WTC11 (cell line): ENCODE data around the gene RTCB. TPM values are rescaled to one million over a fixed set of nuclear protein-coding genes. Genes with fewer than 3 reads are reported as not detected.

Experiments used
- ATAC-seq: fragments of 200-7000 bp; cut with Tn5 transposase; 2 replicates; pipeline ENCODE4 v1.10.0; 2021; ENCODE audit warnings: mild to moderate bottlenecking, moderate library complexity
- CTCF ChIA-PET: fragments of 300-600 bp; sonication (Branson Sonifier 250); formaldehyde crosslinking; loops from one replicate; lab custom pipeline; 2021; ENCODE audit warnings: antibody characterized with exemption; lab: Charles Lee
- POLR2A ChIA-PET: fragments of 350-600 bp; sonication (Branson Sonifier 250); formaldehyde crosslinking; loops from one replicate; lab custom pipeline; 2021; ENCODE audit warnings: antibody characterized with exemption; lab: Charles Lee
- DNase-seq: peaks from one replicate; pipeline ENCODE4 v3.0.0; 2021; ENCODE audit warnings: low spot score
- H3K27ac Mint-ChIP-seq: 2 replicates; pipeline ENCODE4 v1.8.0; 2021; ENCODE audit warnings: mixed read lengths
- H3K27me3 Mint-ChIP-seq: 2 replicates; pipeline ENCODE4 v1.8.0; 2021; ENCODE audit warnings: low read depth, mild to moderate bottlenecking, moderate library complexity, mixed read lengths
- H3K36me3 Mint-ChIP-seq: 2 replicates; pipeline ENCODE4 v1.8.0; 2021; ENCODE audit warnings: mixed read lengths
- H3K4me1 Mint-ChIP-seq: 2 replicates; pipeline ENCODE4 v1.8.0; 2022; ENCODE audit warnings: mixed read lengths
- H3K4me3 Mint-ChIP-seq: 2 replicates; pipeline ENCODE4 v1.8.0; 2021; ENCODE audit warnings: mild to moderate bottlenecking, moderate library complexity, mixed read lengths
- H3K9me3 Mint-ChIP-seq: 2 replicates; pipeline ENCODE4 v1.8.0; 2021; ENCODE audit warnings: mixed read lengths
- ETV6 ChIP-seq: sonication (generic); formaldehyde crosslinking; IDR thresholded peaks from 2 replicates; pipeline ENCODE4 v1.8.1; 2022; ENCODE audit warnings: mild to moderate bottlenecking, missing genetic modification reagents
- FOXP1 ChIP-seq: sonication (generic); formaldehyde crosslinking; IDR thresholded peaks from 2 replicates; pipeline ENCODE4 v1.8.0; 2022; ENCODE audit warnings: missing genetic modification reagents, mild to moderate bottlenecking, moderate library complexity, borderline replicate concordance
- IRF2 ChIP-seq: sonication (generic); formaldehyde crosslinking; IDR thresholded peaks from 2 replicates; pipeline ENCODE4 v1.8.0; 2022; ENCODE audit warnings: low read depth, missing genetic modification reagents, borderline replicate concordance
- MXD4 ChIP-seq: fragments of 250-450 bp; sonication (Bioruptor Pico); IDR thresholded peaks from 2 replicates; pipeline ENCODE4 v1.8.0; 2021; ENCODE audit warnings: mild to moderate bottlenecking, moderate library complexity, borderline replicate concordance
- NR2C2 ChIP-seq: sonication (generic); formaldehyde crosslinking; IDR thresholded peaks from 2 replicates; pipeline ENCODE4 v1.8.0; 2022; ENCODE audit warnings: mild to moderate bottlenecking, missing genetic modification reagents
- SP1 ChIP-seq: sonication (generic); formaldehyde crosslinking; conservative IDR thresholded peaks from 2 replicates; pipeline ENCODE4 v1.8.1; 2022; ENCODE audit warnings: missing genetic modification reagents
- ZNF138 ChIP-seq: sonication (generic); formaldehyde crosslinking; conservative IDR thresholded peaks from 2 replicates; pipeline ENCODE4 v1.8.1; 2022; ENCODE audit warnings: mild to moderate bottlenecking, moderate library complexity, missing genetic modification reagents
- ZNF317 ChIP-seq: sonication (generic); formaldehyde crosslinking; IDR thresholded peaks from 2 replicates; pipeline ENCODE4 v1.8.1; 2023; ENCODE audit warnings: low read depth, mild to moderate bottlenecking, moderate library complexity, missing genetic modification reagents, borderline replicate concordance
- ZNF396 ChIP-seq: fragments of 250-450 bp; sonication (Bioruptor Pico); IDR thresholded peaks from 2 replicates; pipeline ENCODE4 v1.8.0; 2021; ENCODE audit warnings: mild to moderate bottlenecking, moderate library complexity, borderline replicate concordance
- ZNF423 ChIP-seq: fragments of 250-450 bp; sonication (Bioruptor Pico); IDR thresholded peaks from 2 replicates; pipeline ENCODE4 v2.1.2; 2022; ENCODE audit warnings: mild to moderate bottlenecking, moderate library complexity
- total RNA-seq: library from RNA; stranded (reverse); gene quantifications from 3 replicates; pipeline ENCODE4 v1.2.3, GENCODE V29; 2021
- TF ChIP-seq, protein P1 (sequence below): fragments of 200-600 bp; IDR thresholded peaks from 2 replicates; pipeline ENCODE4 v1.8.0; 2022; ENCODE audit warnings: antibody characterized with exemption
- TF ChIP-seq, protein P2 (sequence below): sonication (generic); formaldehyde crosslinking; IDR thresholded peaks from 2 replicates; pipeline ENCODE4 v1.8.1; 2023; ENCODE audit warnings: mild to moderate bottlenecking, missing genetic modification reagents, borderline replicate concordance
- TF ChIP-seq, protein P3 (sequence below): sonication (generic); formaldehyde crosslinking; IDR thresholded peaks from 2 replicates; pipeline ENCODE4 v1.8.0; 2022; ENCODE audit warnings: missing genetic modification reagents
- TF ChIP-seq, protein P4 (sequence below): sonication (generic); formaldehyde crosslinking; IDR thresholded peaks from 2 replicates; pipeline ENCODE4 v1.8.1; 2023; ENCODE audit warnings: mild to moderate bottlenecking, missing genetic modification reagents
- TF ChIP-seq, protein P5 (sequence below): fragments of 250-450 bp; sonication (Bioruptor Pico); conservative IDR thresholded peaks from 2 replicates; pipeline ENCODE4 v1.9.0; 2021; ENCODE audit warnings: mild to moderate bottlenecking
- TF ChIP-seq, protein P6 (sequence below): fragments of 250-450 bp; sonication (Bioruptor Pico); IDR thresholded peaks from 2 replicates; pipeline ENCODE4 v1.9.0; 2021; ENCODE audit warnings: moderate library complexity, mild to moderate bottlenecking, inconsistent platforms, borderline replicate concordance
- TF ChIP-seq, protein P7 (sequence below): sonication (generic); formaldehyde crosslinking; conservative IDR thresholded peaks from 2 replicates; pipeline ENCODE4 v1.8.1; 2022; ENCODE audit warnings: mild to moderate bottlenecking, missing genetic modification reagents

The RTCB gene
- total RNA-seq, 1 experiment from 2014 or later: 106 TPM

DNA sequence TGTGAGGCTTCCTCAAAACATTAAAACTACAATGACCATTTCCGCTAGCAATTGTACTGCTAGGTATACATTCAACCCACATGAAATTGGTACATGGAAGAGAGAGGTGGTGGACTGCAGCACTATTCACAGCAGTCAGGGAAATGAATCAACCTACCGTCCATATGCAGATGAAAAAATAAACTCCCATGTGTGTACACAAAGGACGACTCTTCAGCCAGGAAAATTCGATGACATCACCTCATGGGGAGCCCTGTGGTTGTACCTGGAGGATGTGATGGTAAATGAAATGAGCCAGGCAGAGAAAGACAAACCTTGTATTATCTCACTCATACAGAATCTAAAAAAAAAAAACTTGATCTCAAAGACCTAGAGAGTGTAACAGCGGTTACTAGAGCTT is 31.1 kb downstream of the RTCB start:
- no peak for ATAC-seq
- Mint-ChIP-seq H3K36me3 (peaks cover 6% of the 10 kb centered on the region), H3K27ac (no peak overlapping the region), H3K27me3 (no peaks in the 10 kb centered on the region), H3K4me1 (peaks cover 5% of the 10 kb centered on the region), H3K9me3 (no peaks in the 10 kb centered on the region), H3K4me3 (no peak overlapping the region)
- DNase-seq: no peak
- CTCF ChIA-PET: no interaction called here
- TF ChIP-seq FOXP1 (CRISPR knock-in tag): no peak
- POLR2A ChIA-PET: no interaction called here

DNA sequence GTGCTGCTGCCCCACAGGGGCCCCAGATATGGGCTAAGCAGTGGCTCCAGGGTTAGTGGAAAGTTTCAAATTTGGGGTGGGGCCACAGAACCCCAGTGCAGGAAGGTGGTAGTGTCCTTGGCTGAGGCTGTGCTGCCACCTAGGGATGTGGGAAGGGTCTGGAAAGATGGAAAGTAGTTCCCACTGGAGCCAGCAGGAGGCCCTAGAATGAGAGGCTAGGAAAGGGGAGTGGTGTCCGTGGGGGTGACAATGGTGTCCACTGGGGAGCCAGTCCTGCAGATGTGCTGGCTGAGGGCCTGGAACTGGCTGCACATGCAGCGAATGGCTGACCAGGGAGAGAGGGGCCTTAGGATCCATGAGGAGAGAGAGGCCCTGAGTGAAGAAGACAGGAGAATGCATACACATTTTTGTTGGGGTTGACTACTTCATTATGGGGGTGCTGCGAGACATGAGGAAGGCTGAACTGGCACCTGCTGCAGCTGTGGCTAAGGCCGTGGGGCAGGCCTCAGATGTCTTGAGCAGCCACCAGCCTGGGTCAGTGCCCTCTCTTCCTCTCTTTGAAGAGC is 33.3 kb downstream of the RTCB start:
- no peaks in the 10 kb centered on the region for H3K27me3 Mint-ChIP-seq
- no peaks in the 10 kb centered on the region for H3K36me3 Mint-ChIP-seq
- H3K27ac Mint-ChIP-seq: no peak overlapping the region
- CTCF ChIA-PET: interaction anchor here (0.6 to 2.5 kb wide), 18 partner anchors 10 to 927 kb away, joined by 3 to 19 read pairs (median 3); partner anchors contain the start of gene RFPL2
- no peaks in the 10 kb centered on the region for H3K9me3 Mint-ChIP-seq
- H3K4me3 Mint-ChIP-seq: no peak overlapping the region
- 0 out of 2 replicates have a peak, but pooled peaks have one; percentile 33 for TF ChIP-seq ETV6
- TF ChIP-seq SP1 (CRISPR knock-in tag): peak; percentile 35; the same call in 1 of the 2 replicates
- TF ChIP-seq, protein P1, sequence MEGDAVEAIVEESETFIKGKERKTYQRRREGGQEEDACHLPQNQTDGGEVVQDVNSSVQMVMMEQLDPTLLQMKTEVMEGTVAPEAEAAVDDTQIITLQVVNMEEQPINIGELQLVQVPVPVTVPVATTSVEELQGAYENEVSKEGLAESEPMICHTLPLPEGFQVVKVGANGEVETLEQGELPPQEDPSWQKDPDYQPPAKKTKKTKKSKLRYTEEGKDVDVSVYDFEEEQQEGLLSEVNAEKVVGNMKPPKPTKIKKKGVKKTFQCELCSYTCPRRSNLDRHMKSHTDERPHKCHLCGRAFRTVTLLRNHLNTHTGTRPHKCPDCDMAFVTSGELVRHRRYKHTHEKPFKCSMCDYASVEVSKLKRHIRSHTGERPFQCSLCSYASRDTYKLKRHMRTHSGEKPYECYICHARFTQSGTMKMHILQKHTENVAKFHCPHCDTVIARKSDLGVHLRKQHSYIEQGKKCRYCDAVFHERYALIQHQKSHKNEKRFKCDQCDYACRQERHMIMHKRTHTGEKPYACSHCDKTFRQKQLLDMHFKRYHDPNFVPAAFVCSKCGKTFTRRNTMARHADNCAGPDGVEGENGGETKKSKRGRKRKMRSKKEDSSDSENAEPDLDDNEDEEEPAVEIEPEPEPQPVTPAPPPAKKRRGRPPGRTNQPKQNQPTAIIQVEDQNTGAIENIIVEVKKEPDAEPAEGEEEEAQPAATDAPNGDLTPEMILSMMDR: peak; percentile 68
- no peak for TF ChIP-seq MXD4 (CRISPR knock-in tag)
- ATAC-seq: peak; percentile 96
- peaks cover 5% of the 10 kb centered on the region for H3K4me1 Mint-ChIP-seq
- peak; percentile 82 for DNase-seq
- POLR2A ChIA-PET: no interaction called here

DNA sequence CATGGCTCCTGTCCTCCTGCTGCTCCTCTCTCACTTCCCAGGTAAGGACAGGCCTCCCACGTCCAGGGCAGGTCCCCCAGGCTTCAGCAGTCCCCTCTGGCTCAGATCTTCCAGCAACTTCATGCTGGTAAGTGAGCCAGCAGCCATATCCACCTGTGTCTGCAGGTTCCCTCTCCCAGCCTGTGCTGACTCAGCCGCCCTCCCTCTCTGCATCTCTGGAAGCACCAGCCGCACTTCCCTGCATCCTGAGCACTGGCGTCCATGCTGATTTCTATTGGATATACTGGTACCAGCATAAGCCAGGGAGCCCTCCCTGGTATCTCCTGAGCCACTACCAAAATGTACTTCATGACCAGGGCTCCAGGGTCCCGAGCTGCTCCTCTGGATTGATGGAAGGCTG is 35.4 kb downstream of the RTCB start:
- H3K4me3 Mint-ChIP-seq: no peak overlapping the region
- CTCF ChIA-PET: interaction anchor here (0.8 to 2.5 kb wide), 3 partner anchors 20 to 175 kb away, joined by 3 to 19 read pairs (median 3); no protein-coding TSS in a partner anchor
- no peak for ATAC-seq
- TF ChIP-seq ZNF423 (CRISPR knock-in tag): no peak
- TF ChIP-seq NR2C2 (CRISPR knock-in tag): no peak
- TF ChIP-seq, protein P2, sequence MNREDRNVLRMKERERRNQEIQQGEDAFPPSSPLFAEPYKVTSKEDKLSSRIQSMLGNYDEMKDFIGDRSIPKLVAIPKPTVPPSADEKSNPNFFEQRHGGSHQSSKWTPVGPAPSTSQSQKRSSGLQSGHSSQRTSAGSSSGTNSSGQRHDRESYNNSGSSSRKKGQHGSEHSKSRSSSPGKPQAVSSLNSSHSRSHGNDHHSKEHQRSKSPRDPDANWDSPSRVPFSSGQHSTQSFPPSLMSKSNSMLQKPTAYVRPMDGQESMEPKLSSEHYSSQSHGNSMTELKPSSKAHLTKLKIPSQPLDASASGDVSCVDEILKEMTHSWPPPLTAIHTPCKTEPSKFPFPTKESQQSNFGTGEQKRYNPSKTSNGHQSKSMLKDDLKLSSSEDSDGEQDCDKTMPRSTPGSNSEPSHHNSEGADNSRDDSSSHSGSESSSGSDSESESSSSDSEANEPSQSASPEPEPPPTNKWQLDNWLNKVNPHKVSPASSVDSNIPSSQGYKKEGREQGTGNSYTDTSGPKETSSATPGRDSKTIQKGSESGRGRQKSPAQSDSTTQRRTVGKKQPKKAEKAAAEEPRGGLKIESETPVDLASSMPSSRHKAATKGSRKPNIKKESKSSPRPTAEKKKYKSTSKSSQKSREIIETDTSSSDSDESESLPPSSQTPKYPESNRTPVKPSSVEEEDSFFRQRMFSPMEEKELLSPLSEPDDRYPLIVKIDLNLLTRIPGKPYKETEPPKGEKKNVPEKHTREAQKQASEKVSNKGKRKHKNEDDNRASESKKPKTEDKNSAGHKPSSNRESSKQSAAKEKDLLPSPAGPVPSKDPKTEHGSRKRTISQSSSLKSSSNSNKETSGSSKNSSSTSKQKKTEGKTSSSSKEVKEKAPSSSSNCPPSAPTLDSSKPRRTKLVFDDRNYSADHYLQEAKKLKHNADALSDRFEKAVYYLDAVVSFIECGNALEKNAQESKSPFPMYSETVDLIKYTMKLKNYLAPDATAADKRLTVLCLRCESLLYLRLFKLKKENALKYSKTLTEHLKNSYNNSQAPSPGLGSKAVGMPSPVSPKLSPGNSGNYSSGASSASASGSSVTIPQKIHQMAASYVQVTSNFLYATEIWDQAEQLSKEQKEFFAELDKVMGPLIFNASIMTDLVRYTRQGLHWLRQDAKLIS (CRISPR knock-in tag): no peak
- TF ChIP-seq ZNF317 (CRISPR knock-in tag): no peak
- TF ChIP-seq, protein P3, sequence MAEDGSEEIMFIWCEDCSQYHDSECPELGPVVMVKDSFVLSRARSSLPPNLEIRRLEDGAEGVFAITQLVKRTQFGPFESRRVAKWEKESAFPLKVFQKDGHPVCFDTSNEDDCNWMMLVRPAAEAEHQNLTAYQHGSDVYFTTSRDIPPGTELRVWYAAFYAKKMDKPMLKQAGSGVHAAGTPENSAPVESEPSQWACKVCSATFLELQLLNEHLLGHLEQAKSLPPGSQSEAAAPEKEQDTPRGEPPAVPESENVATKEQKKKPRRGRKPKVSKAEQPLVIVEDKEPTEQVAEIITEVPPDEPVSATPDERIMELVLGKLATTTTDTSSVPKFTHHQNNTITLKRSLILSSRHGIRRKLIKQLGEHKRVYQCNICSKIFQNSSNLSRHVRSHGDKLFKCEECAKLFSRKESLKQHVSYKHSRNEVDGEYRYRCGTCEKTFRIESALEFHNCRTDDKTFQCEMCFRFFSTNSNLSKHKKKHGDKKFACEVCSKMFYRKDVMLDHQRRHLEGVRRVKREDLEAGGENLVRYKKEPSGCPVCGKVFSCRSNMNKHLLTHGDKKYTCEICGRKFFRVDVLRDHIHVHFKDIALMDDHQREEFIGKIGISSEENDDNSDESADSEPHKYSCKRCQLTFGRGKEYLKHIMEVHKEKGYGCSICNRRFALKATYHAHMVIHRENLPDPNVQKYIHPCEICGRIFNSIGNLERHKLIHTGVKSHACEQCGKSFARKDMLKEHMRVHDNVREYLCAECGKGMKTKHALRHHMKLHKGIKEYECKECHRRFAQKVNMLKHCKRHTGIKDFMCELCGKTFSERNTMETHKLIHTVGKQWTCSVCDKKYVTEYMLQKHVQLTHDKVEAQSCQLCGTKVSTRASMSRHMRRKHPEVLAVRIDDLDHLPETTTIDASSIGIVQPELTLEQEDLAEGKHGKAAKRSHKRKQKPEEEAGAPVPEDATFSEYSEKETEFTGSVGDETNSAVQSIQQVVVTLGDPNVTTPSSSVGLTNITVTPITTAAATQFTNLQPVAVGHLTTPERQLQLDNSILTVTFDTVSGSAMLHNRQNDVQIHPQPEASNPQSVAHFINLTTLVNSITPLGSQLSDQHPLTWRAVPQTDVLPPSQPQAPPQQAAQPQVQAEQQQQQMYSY (CRISPR knock-in tag): no peak
- TF ChIP-seq ZNF138 (CRISPR knock-in tag): no peak
- TF ChIP-seq IRF2 (CRISPR knock-in tag): no peak
- TF ChIP-seq, protein P4, sequence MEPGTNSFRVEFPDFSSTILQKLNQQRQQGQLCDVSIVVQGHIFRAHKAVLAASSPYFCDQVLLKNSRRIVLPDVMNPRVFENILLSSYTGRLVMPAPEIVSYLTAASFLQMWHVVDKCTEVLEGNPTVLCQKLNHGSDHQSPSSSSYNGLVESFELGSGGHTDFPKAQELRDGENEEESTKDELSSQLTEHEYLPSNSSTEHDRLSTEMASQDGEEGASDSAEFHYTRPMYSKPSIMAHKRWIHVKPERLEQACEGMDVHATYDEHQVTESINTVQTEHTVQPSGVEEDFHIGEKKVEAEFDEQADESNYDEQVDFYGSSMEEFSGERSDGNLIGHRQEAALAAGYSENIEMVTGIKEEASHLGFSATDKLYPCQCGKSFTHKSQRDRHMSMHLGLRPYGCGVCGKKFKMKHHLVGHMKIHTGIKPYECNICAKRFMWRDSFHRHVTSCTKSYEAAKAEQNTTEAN (CRISPR knock-in tag): no peak
- TF ChIP-seq, protein P5, sequence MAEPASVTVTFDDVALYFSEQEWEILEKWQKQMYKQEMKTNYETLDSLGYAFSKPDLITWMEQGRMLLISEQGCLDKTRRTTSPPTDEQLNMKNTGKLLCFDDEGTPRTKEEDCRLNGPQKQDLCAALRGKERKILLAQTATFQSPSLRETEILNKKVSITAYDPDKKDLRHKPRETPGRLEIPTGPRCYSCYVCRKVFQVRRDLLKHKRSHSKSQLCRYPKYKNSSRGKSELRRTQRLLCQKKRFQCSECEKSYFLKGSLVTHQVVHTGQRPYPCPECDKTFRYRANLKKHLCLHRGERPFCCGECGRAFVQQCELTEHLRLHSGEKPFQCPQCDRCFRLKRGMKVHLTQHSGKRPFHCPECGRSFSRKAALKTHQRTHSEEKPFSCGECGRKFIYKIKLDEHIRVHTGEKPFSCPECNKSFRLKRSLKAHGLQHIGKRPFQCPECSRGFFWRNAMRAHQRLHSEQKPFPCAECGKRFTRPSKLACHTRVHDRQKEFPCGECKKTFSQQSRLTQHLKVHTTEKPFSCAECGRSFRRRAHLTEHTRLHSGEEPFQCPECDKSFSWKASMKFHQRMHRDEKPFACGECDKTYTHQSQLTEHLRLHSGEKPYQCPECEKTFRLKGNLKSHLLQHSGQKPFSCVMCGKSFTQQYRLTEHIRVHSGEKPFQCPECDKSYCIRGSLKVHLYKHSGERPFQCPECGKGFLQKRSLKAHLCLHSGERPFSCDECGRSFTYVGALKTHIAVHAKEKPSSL (CRISPR knock-in tag): no peak
- TF ChIP-seq, protein P6, sequence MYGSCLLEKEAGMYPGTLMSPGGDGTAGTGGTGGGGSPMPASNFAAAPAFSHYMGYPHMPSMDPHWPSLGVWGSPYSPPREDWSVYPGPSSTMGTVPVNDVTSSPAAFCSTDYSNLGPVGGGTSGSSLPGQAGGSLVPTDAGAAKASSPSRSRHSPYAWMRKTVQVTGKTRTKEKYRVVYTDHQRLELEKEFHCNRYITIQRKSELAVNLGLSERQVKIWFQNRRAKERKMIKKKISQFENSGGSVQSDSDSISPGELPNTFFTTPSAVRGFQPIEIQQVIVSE (CRISPR knock-in tag): no peak
- TF ChIP-seq, protein P7, sequence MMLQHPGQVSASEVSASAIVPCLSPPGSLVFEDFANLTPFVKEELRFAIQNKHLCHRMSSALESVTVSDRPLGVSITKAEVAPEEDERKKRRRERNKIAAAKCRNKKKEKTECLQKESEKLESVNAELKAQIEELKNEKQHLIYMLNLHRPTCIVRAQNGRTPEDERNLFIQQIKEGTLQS (CRISPR knock-in tag): no peak
- TF ChIP-seq ZNF396 (CRISPR knock-in tag): no peak

More for the DNA sequence above, 35.4 kb downstream of the RTCB start:
- H3K36me3 Mint-ChIP-seq: no peaks in the 10 kb centered on the region
- no peak for DNase-seq
- no peak overlapping the region for H3K27ac Mint-ChIP-seq
- H3K27me3 Mint-ChIP-seq: no peaks in the 10 kb centered on the region
- H3K4me1 Mint-ChIP-seq: peaks cover 5% of the 10 kb centered on the region
- H3K9me3 Mint-ChIP-seq: no peaks in the 10 kb centered on the region
- POLR2A ChIA-PET: no interaction called here
